Trophoblast cell (in vitro differentiated cells and primary cell): ENCODE results near the gene KCNJ18.
"Not testable (repeated sequence)": the region's sequence is repeated elsewhere in the genome, so short reads cannot be mapped to it uniquely, and the experiment has no call there.

Source experiments
- DNase-seq, 2 donors: peaks; one replicate each; pipeline ENCODE4 v3.0.0-alpha.2; 2016
- H2AFZ ChIP-seq: 2 replicates; pipeline ENCODE4 v1.6.1; 2013; ENCODE audit warnings: low read length, moderate library complexity, mild to moderate bottlenecking; ENCODE audit not compliant: insufficient read depth, poor library complexity
- H2AK5ac ChIP-seq: 2 replicates; pipeline ENCODE4 v1.6.1; 2013; ENCODE audit warnings: mild to moderate bottlenecking, low read length
- H2BK120ac ChIP-seq: 2 replicates; pipeline ENCODE4 v1.6.1; 2013; ENCODE audit warnings: low read length, mild to moderate bottlenecking, moderate library complexity; ENCODE audit not compliant: insufficient read depth, poor library complexity
- H2BK12ac ChIP-seq: 2 replicates; pipeline ENCODE4 v1.6.1; 2013; ENCODE audit warnings: mild to moderate bottlenecking, low read length, moderate library complexity
- H2BK5ac ChIP-seq: 2 replicates; pipeline ENCODE4 v1.6.1; 2013; ENCODE audit warnings: low read length, low read depth, moderate library complexity, mild to moderate bottlenecking; ENCODE audit not compliant: poor library complexity
- H3K14ac ChIP-seq: 2 replicates; pipeline ENCODE4 v1.6.1; 2013; ENCODE audit warnings: mild to moderate bottlenecking, low read length
- H3K18ac ChIP-seq: 2 replicates; pipeline ENCODE4 v1.6.1; 2013; ENCODE audit warnings: mild to moderate bottlenecking, low read length
- H3K23ac ChIP-seq: 2 replicates; pipeline ENCODE4 v1.6.1; 2013; ENCODE audit warnings: low read length
- H3K27ac ChIP-seq: 2 replicates; pipeline ENCODE4 v1.5.1; 2013; ENCODE audit warnings: low read depth, mild to moderate bottlenecking, inconsistent platforms, low read length, moderate library complexity
- H3K27me3 ChIP-seq: 2 replicates; pipeline ENCODE4 v1.6.1; 2013; ENCODE audit warnings: inconsistent platforms, mild to moderate bottlenecking, low read length, moderate library complexity; ENCODE audit not compliant: insufficient read depth
- H3K36me3 ChIP-seq, 2 experiments: 1 replicate in 1 of 2; 2 replicates in 1 of 2; pipeline ENCODE4 v1.6.1; 2013; ENCODE audit warnings: low read length in 2 of 2, mild to moderate bottlenecking in 2 of 2, moderate library complexity in 1 of 2; ENCODE audit not compliant: insufficient read depth in 2 of 2, control insufficient read depth in 1 of 2
- H3K4ac ChIP-seq: 2 replicates; pipeline ENCODE4 v1.6.1; 2013; ENCODE audit warnings: low read depth, mild to moderate bottlenecking, low read length, moderate library complexity
- H3K4me1 ChIP-seq, 2 experiments: 1 replicate in 1 of 2; 2 replicates in 1 of 2; pipeline ENCODE4 v1.6.1; 2013; ENCODE audit warnings: low read length in 2 of 2, mild to moderate bottlenecking in 2 of 2, moderate library complexity in 1 of 2; ENCODE audit not compliant: insufficient read depth in 2 of 2, control insufficient read depth in 1 of 2
- H3K4me2 ChIP-seq: 2 replicates; pipeline ENCODE4 v1.6.1; 2013; ENCODE audit warnings: inconsistent platforms, mild to moderate bottlenecking, low read length, moderate library complexity
- H3K4me3 ChIP-seq: 2 replicates; pipeline ENCODE4 v1.5.1; 2013; ENCODE audit warnings: mild to moderate bottlenecking, low read depth, low read length, inconsistent platforms
- H3K79me1 ChIP-seq: one replicate; pipeline ENCODE4 v1.6.1; 2013; ENCODE audit warnings: low read length
- H3K79me2 ChIP-seq: 2 replicates; pipeline ENCODE4 v1.6.1; 2013; ENCODE audit warnings: low read length, mild to moderate bottlenecking; ENCODE audit not compliant: control insufficient read depth, insufficient read depth, poor library complexity
- H3K9ac ChIP-seq: 2 replicates; pipeline ENCODE4 v1.6.1; 2013; ENCODE audit warnings: mild to moderate bottlenecking, low read length
- H3K9me3 ChIP-seq: 2 replicates; pipeline ENCODE4 v1.6.1; 2013; ENCODE audit warnings: low read depth, mild to moderate bottlenecking, control low read depth, inconsistent platforms, low read length; ENCODE audit not compliant: insufficient read depth
- H4K12ac ChIP-seq: 2 replicates; pipeline ENCODE4 v1.6.1; 2013; ENCODE audit warnings: low read depth, mild to moderate bottlenecking, low read length, moderate library complexity
- H4K8ac ChIP-seq: 2 replicates; pipeline ENCODE4 v1.6.1; 2013; ENCODE audit warnings: low read depth, mild to moderate bottlenecking, low read length, moderate library complexity
- H4K91ac ChIP-seq: one replicate; pipeline ENCODE4 v1.6.1; 2013; ENCODE audit warnings: low read depth, mild to moderate bottlenecking, low read length, moderate library complexity
- WGBS: extraction: QIAGEN DNeasy Blood & Tissue Kit; methylation state at CpG from one replicate; pipeline ENCODE4 v1.1.7; 2013; ENCODE audit warnings: missing lambda C conversion rate; ENCODE audit not compliant: insufficient read length, insufficient coverage; ENCODE audit errors: extremely low coverage; 5-methylcytosine and 5-hydroxymethylcytosine counted together

Gene KCNJ18

GRCh38 chr17:21746415-21746814 is 54.1 kb downstream of the KCNJ18 start:
- WGBS, result no CpG with 5 or more reads among the region's 3 CpGs

GRCh38 chr17:21747195-21747915 is 55.0 kb downstream of the KCNJ18 start:
- no CpG with 5 or more reads among the region's 8 CpGs for WGBS
- H3K14ac ChIP-seq, H3K4me1 ChIP-seq: not testable (repeated sequence)

More at GRCh38 chr17:21746415-21746814, 54.1 kb downstream of the KCNJ18 start:
- H3K79me1 ChIP-seq, H3K4me2 ChIP-seq, H2AFZ ChIP-seq, H4K91ac ChIP-seq, DNase-seq, H3K27ac ChIP-seq, H2BK5ac ChIP-seq, H3K9ac ChIP-seq, H3K4me3 ChIP-seq, H3K79me2 ChIP-seq, H3K27me3 ChIP-seq, H2AK5ac ChIP-seq, H2BK12ac ChIP-seq, H3K4me1 ChIP-seq, H3K4ac ChIP-seq, H2BK120ac ChIP-seq, H3K36me3 ChIP-seq, H3K18ac ChIP-seq, H3K14ac ChIP-seq, H4K12ac ChIP-seq, H4K8ac ChIP-seq, H3K23ac ChIP-seq: not testable (repeated sequence)
- H3K9me3 ChIP-seq, result peaks cover 43% of the 10 kb centered on the region

GRCh38 chr17:21748686-21749085 is 56.4 kb downstream of the KCNJ18 start:
- not testable (repeated sequence) for H3K4me3 ChIP-seq, H4K12ac ChIP-seq

More at GRCh38 chr17:21747195-21747915, 55.0 kb downstream of the KCNJ18 start:
- H2AFZ ChIP-seq, H3K79me2 ChIP-seq, H4K91ac ChIP-seq, H2BK120ac ChIP-seq, DNase-seq, H2BK5ac ChIP-seq, H3K27me3 ChIP-seq, H2BK12ac ChIP-seq, H3K4ac ChIP-seq, H3K4me3 ChIP-seq, H3K27ac ChIP-seq, H2AK5ac ChIP-seq, H3K4me2 ChIP-seq, H3K18ac ChIP-seq, H3K9ac ChIP-seq, H3K23ac ChIP-seq, H4K8ac ChIP-seq, H3K79me1 ChIP-seq, H3K36me3 ChIP-seq, H4K12ac ChIP-seq: not testable (repeated sequence)
- peaks cover 42% of the 10 kb centered on the region for H3K9me3 ChIP-seq

GRCh38 chr17:21749696-21750531 is 57.6 kb downstream of the KCNJ18 start:
- H4K8ac ChIP-seq, DNase-seq, H3K18ac ChIP-seq, H4K91ac ChIP-seq, H2BK120ac ChIP-seq, H3K4me3 ChIP-seq, H3K27me3 ChIP-seq, H3K4me1 ChIP-seq, H3K9ac ChIP-seq, H3K14ac ChIP-seq, H3K27ac ChIP-seq, H3K79me2 ChIP-seq, H2AK5ac ChIP-seq, H4K12ac ChIP-seq, H2BK5ac ChIP-seq, H2AFZ ChIP-seq, H3K4ac ChIP-seq, H3K36me3 ChIP-seq, H3K4me2 ChIP-seq, H3K23ac ChIP-seq, H2BK12ac ChIP-seq, H3K79me1 ChIP-seq: not testable (repeated sequence)
- H3K9me3 ChIP-seq, result peaks cover 41% of the 10 kb centered on the region
- WGBS, result no CpG with 5 or more reads among the region's 15 CpGs

More at GRCh38 chr17:21748686-21749085, 56.4 kb downstream of the KCNJ18 start:
- H3K23ac ChIP-seq, DNase-seq, H3K4ac ChIP-seq, H3K4me1 ChIP-seq, H4K91ac ChIP-seq, H3K9ac ChIP-seq, H3K27ac ChIP-seq, H3K79me1 ChIP-seq, H3K14ac ChIP-seq, H4K8ac ChIP-seq, H2AK5ac ChIP-seq, H2BK5ac ChIP-seq, H3K27me3 ChIP-seq, H3K36me3 ChIP-seq, H2AFZ ChIP-seq, H3K18ac ChIP-seq, H2BK12ac ChIP-seq, H2BK120ac ChIP-seq, H3K79me2 ChIP-seq, H3K4me2 ChIP-seq: not testable (repeated sequence)
- no CpG with 5 or more reads among the region's 5 CpGs for WGBS
- peaks cover 42% of the 10 kb centered on the region for H3K9me3 ChIP-seq
